Mammary epithelial cell (primary cell): ENCODE results near the gene RPTOR.

Experiments used
- CTCF ChIP-seq, 2 donors: IDR thresholded peaks in 1 of 2; conservative IDR thresholded peaks in 1 of 2; 2 replicates each; pipeline ENCODE4 v1.5.1; 2011 to 2012; ENCODE audit warnings: inconsistent platforms in 2 of 2, low read length in 2 of 2, mild to moderate bottlenecking in 2 of 2, control low read depth in 1 of 2, low read depth in 1 of 2; ENCODE audit not compliant: insufficient read depth in 1 of 2; ENCODE audit errors: extremely low read depth in 1 of 2
- EZH2 ChIP-seq: IDR thresholded peaks from 2 replicates; pipeline ENCODE4 v1.6.1; 2012; ENCODE audit warnings: low read length, inconsistent platforms, borderline replicate concordance

DNA sequence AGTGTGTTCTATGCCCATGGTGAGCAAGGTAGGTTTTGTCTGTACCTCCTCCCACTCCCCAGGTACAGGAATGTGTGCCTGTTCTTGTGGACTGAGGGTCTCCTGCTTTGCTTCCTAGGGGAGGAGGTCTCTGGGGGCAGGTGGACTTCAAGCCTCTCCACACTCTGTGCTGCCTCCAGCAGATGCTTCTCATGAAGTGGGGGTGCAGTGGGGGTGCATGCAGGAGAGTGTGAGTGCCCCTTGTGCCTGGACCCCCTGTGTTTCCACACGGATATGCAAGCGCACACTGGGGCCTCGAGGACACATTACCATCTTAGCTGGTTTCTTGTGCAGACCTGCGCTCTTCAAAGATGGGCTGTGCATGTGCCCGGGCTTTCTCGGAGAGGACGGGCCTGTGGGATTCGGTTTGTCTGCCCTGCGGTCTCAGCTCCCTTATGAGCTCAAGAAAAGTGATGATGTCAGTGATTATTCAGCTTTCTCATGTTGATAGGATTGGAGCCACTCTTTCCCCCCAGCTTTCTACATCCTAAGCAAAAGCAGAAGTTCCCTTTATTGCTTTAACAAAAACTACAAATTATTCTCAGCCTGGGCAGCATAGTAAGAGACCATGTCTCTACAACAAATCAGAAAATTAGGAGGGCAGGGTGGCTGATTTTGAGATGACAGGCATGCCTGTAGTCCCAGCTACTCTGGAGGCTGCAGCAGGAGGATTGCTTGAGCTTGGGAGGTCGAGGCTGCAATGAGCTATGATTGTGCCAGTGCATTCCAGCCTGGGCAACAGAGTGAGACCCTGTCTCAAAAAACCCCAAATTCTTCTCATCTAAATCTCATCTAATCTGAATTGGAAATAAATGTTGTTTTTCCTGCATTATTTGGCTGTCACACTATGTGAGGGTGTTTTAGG lies 86.8 kb downstream of the RPTOR start:
- TF ChIP-seq CTCF (conservative IDR thresholded peaks at IDR 0.05 in 1 of 2, IDR thresholded peaks at IDR 0.05 in 1 of 2; ENCODE audit: extremely low read depth in 1 of 2, insufficient read depth in 1 of 2, low read depth in 1 of 2, low read length in 2 of 2) (no peak), EZH2 (no peak)
